Tibial nerve (tissue), 4 donors: ENCODE results near the gene SLC38A10. TPM values are rescaled to one million over a fixed set of nuclear protein-coding genes. Genes with fewer than 3 reads are reported as not detected.

Experiments used
- DNase-seq, 2 donors: peaks; one replicate each; pipeline ENCODE4 v3.0.0-alpha.2; 2019; ENCODE audit warnings: low spot score in 2 of 2
- H3K27ac ChIP-seq, 4 donors: fragments of 200-600 bp; sonication (generic) in 3 of 4; one replicate each; pipeline ENCODE4 v1.5.1; 2017 to 2019; ENCODE audit warnings: mild to moderate bottlenecking in 1 of 4
- H3K27me3 ChIP-seq, 2 donors: fragments of 200-600 bp; sonication (generic) in 1 of 2; one replicate each; pipeline versions ENCODE4 v1.5.1 to v1.6.0; 2017 to 2019
- H3K36me3 ChIP-seq, 3 donors: fragments of 200-600 bp; sonication (generic); one replicate each; pipeline ENCODE4 v1.5.1; 2018 to 2019
- H3K4me1 ChIP-seq, 4 donors: fragments of 200-600 bp; sonication (generic) in 3 of 4; one replicate each; pipeline ENCODE4 v1.5.1; 2017 to 2019
- H3K4me3 ChIP-seq, 4 donors: fragments of 200-600 bp; sonication (generic) in 3 of 4; one replicate each; pipeline ENCODE4 v1.5.1; 2017 to 2019; ENCODE audit warnings: mild to moderate bottlenecking in 1 of 4, moderate library complexity in 1 of 4
- H3K9me3 ChIP-seq, 4 donors: fragments of 200-600 bp; sonication (generic) in 3 of 4; one replicate each; pipeline ENCODE4 v1.5.1; 2017 to 2019
- CTCF ChIP-seq, 5 experiments: fragments of 200-600 bp in 3 of 5; fragments of 450-650 bp in 2 of 5; sonication (generic) in 3 of 5; IDR thresholded peaks; one replicate each; pipeline ENCODE4 v1.5.1; 2016 to 2019; ENCODE audit warnings: antibody characterized with exemption in 5 of 5, mild to moderate bottlenecking in 3 of 5, moderate library complexity in 2 of 5
- EP300 ChIP-seq, 2 donors: sonication (generic); formaldehyde crosslinking; IDR thresholded peaks; one replicate each; pipeline ENCODE4 v1.6.1; 2017; ENCODE audit warnings: antibody characterized with exemption in 2 of 2, mild to moderate bottlenecking in 1 of 2
- POLR2A ChIP-seq, 2 donors: fragments of 450-650 bp; IDR thresholded peaks; one replicate each; pipeline ENCODE4 v1.6.1; 2017; ENCODE audit warnings: antibody characterized with exemption in 2 of 2, mild to moderate bottlenecking in 2 of 2, moderate library complexity in 2 of 2
- WGBS, 2 donors: methylation state at CpG; one replicate each; pipeline ENCODE4 v1.1.5; 2018; 5-methylcytosine and 5-hydroxymethylcytosine counted together
- total RNA-seq, 4 donors: library from RNA; depleted of rRNA; stranded (reverse); fragments of >200 nt; gene quantifications; one replicate each; pipeline ENCODE4 v1.1.0, GENCODE V29; 2016

Gene SLC38A10
- total RNA-seq, 4 donors from 2014 or later: 80.0 to 149 (median 123) TPM

- WGBS, 2 donors: 81 to 83% methylated on average over 15 of the region's 15 CpGs
These were observed 47.6 kb downstream of the SLC38A10 start for GRCh38 chr17:81247339-81247990.

GRCh38 chr17:81246679-81247338 lies 48.3 kb downstream of the SLC38A10 start:
- Histone ChIP-seq H3K27me3 (no peaks in the 10 kb centered on the region), H3K27ac (no peak overlapping the region), H3K36me3 (peaks cover 0 to 61% (median 6%) of the 10 kb centered on the region in 3 donors), H3K4me1 (peaks cover 0 to 5% (median 0%) of the 10 kb centered on the region in 4 donors), H3K4me3 (no peak overlapping the region), H3K9me3 (no peaks in the 10 kb centered on the region)
- TF ChIP-seq EP300 (IDR thresholded peaks at IDR 0.05): no peak
- no peak for DNase-seq
- WGBS, 2 donors: 90% methylated on average over 25 to 27 of the region's 28 CpGs

More at GRCh38 chr17:81247339-81247990, 47.6 kb downstream of the SLC38A10 start:
- no peaks in the 10 kb centered on the region for H3K27me3 ChIP-seq
- DNase-seq: no peak
- TF ChIP-seq POLR2A (IDR thresholded peaks at IDR 0.05): no peak
- no peak for TF ChIP-seq CTCF (IDR thresholded peaks at IDR 0.05)
- TF ChIP-seq EP300 (IDR thresholded peaks at IDR 0.05): no peak
- H3K4me1 ChIP-seq: no peaks in the 10 kb centered on the region
- no peaks in the 10 kb centered on the region for H3K9me3 ChIP-seq
- H3K4me3 ChIP-seq: no peak overlapping the region
- H3K27ac ChIP-seq: no peak overlapping the region
- peaks cover 0 to 65% (median 8%) of the 10 kb centered on the region in 3 donors for H3K36me3 ChIP-seq

GRCh38 chr17:81246343-81246670 lies 48.8 kb downstream of the SLC38A10 start:
- no peak for TF ChIP-seq EP300 (IDR thresholded peaks at IDR 0.05)
- TF ChIP-seq POLR2A (IDR thresholded peaks at IDR 0.05): no peak
- TF ChIP-seq CTCF (IDR thresholded peaks at IDR 0.05): no peak
- DNase-seq: no peak
- peaks cover 0 to 61% (median 3%) of the 10 kb centered on the region in 3 donors for H3K36me3 ChIP-seq
- no peak overlapping the region for H3K4me3 ChIP-seq
- WGBS, 2 donors: 87 to 91% methylated on average over 6 to 9 of the region's 10 CpGs
- peaks cover 0 to 10% (median 0%) of the 10 kb centered on the region in 4 donors for H3K4me1 ChIP-seq
- H3K27ac ChIP-seq: no peak overlapping the region
- no peaks in the 10 kb centered on the region for H3K9me3 ChIP-seq
- no peaks in the 10 kb centered on the region for H3K27me3 ChIP-seq

- Histone ChIP-seq H3K27me3 (no peaks in the 10 kb centered on the region), H3K36me3 (peaks cover 0 to 61% (median 3%) of the 10 kb centered on the region in 3 donors), H3K27ac (no peak overlapping the region), H3K9me3 (no peaks in the 10 kb centered on the region), H3K4me3 (no peak overlapping the region), H3K4me1 (peaks cover 0 to 15% (median under 1%) of the 10 kb centered on the region in 4 donors)
- DNase-seq: no peak
- TF ChIP-seq EP300 (IDR thresholded peaks at IDR 0.05): no peak
- no peak for TF ChIP-seq POLR2A (IDR thresholded peaks at IDR 0.05)
- no peak for TF ChIP-seq CTCF (IDR thresholded peaks at IDR 0.05)
- WGBS, 2 donors: 67 to 72% methylated on average over 35 to 37 of the region's 37 CpGs
These were observed 49.3 kb downstream of the SLC38A10 start for GRCh38 chr17:81245665-81246342.

GRCh38 chr17:81245024-81245664 lies 50.0 kb downstream of the SLC38A10 start:
- Histone ChIP-seq H3K4me3 (no peak overlapping the region), H3K36me3 (peaks cover 0 to 55% (median 3%) of the 10 kb centered on the region in 3 donors), H3K4me1 (peaks cover 0 to 22% (median 7%) of the 10 kb centered on the region in 4 donors), H3K9me3 (no peaks in the 10 kb centered on the region), H3K27ac (no peak overlapping the region), H3K27me3 (no peaks in the 10 kb centered on the region)
- no peak for DNase-seq
- WGBS, 2 donors: 67 to 71% methylated on average over 22 of the region's 25 CpGs
- TF ChIP-seq EP300 (IDR thresholded peaks at IDR 0.05) (no peak), CTCF (IDR thresholded peaks at IDR 0.05) (no peak), POLR2A (IDR thresholded peaks at IDR 0.05) (no peak)
